BJ (cell line): ENCODE results near the gene EIF3L. TPM values are rescaled to one million over a fixed set of nuclear protein-coding genes. Genes with fewer than 3 reads are reported as not detected.

ENCODE experiments used
- CTCF ChIA-PET: fragments of 350-600 bp; formaldehyde crosslinking; extraction: SDS; loops from one replicate; lab custom pipeline; 2021; ENCODE audit warnings: antibody characterized with exemption, inconsistent platforms; lab: Yijun Ruan, JAX
- POLR2A ChIA-PET: fragments of 300-600 bp; sonication (Branson Sonifier 250); formaldehyde crosslinking; extraction: SDS; loops from one replicate; lab custom pipeline; 2021; ENCODE audit warnings: antibody characterized with exemption; lab: Charles Lee
- DNase-seq: peaks from one replicate; pipeline ENCODE4 v3.0.0-alpha.2; 2011; ENCODE audit warnings: low read depth
- H3K27me3 ChIP-seq: 2 replicates; pipeline ENCODE4 v1.6.0; 2011; ENCODE audit warnings: low read length; ENCODE audit not compliant: control insufficient read depth, insufficient read depth
- H3K36me3 ChIP-seq: 2 replicates; pipeline ENCODE4 v1.5.1; 2011; ENCODE audit warnings: low read length; ENCODE audit not compliant: control insufficient read depth, insufficient read depth
- H3K4me3 ChIP-seq: 2 replicates; pipeline ENCODE4 v1.5.1; 2011; ENCODE audit warnings: low read depth, mild to moderate bottlenecking, control low read depth, low read length
- CTCF ChIP-seq: IDR thresholded peaks from 2 replicates; pipeline ENCODE4 v1.5.1; 2011; ENCODE audit warnings: low read depth, mild to moderate bottlenecking, control low read depth, inconsistent platforms, low read length, moderate library complexity; ENCODE audit not compliant: insufficient read depth
- polyA plus RNA-seq: library from polyadenylated mRNA; depleted of rRNA; stranded (reverse); fragments of >200 nt; gene quantifications from 2 replicates; pipeline ENCODE4 v1.2.3, GENCODE V29; 2011; rRNA removed
- small RNA-seq: library from RNA; depleted of rRNA; stranded (forward); fragments of <200 nt; gene quantifications from one replicate; pipeline ENCODE3, GENCODE V24; 2012; ENCODE audit warnings: low replicate concordance, low read depth; ENCODE audit not compliant: insufficient read length

The EIF3L gene
- polyA plus RNA-seq, 1 experiment, result 705 TPM

- DNase-seq, result peak; percentile 72
- peaks cover 36% of the 10 kb centered on the region for H3K36me3 ChIP-seq
- CTCF ChIA-PET, result interaction anchor here (0.7 to 5.8 kb wide), 17 partner anchors 10 to 116 kb away, joined by 3 to 62 read pairs (median 5); partner anchors contain the start of genes C22orf23, GALR3, MICALL1 and POLR2F
- no peaks in the 10 kb centered on the region for H3K27me3 ChIP-seq
- TF ChIP-seq CTCF, result peak; percentile 100
- no peak overlapping the region for H3K4me3 ChIP-seq
- POLR2A ChIA-PET, result no interaction called here
Measured at GRCh38 chr22:37933711-37934376, 84.6 kb downstream of the EIF3L start.

Small RNA genes within 50 kb of the gene (small RNA-seq; reads per million reads assigned to genes)
- gene MIR659, result 7.0 reads per million, percentile 70 among the genes with 10 or more reads in this experiment

Other genes with a start within 250 kb of the EIF3L start
- 22.5 and 34.6 TPM in 2 replicates for gene GGA1, start 240.6 kb upstream of the EIF3L start, polyA plus RNA-seq
- gene SH3BP1, start 209.8 kb upstream of the EIF3L start, polyA plus RNA-seq, result 4.7 and 5.8 TPM in 2 replicates
- gene PDXP, start 190.7 kb upstream of the EIF3L start, polyA plus RNA-seq, result 16.4 and 24.0 TPM in 2 replicates
- gene LGALS1, start 173.8 kb upstream of the EIF3L start, polyA plus RNA-seq, result 9,083 and 9,143 TPM in 2 replicates
- gene NOL12, start 163.1 kb upstream of the EIF3L start, polyA plus RNA-seq, result 11.0 and 16.5 TPM in 2 replicates
- gene TRIOBP, start 152.4 kb upstream of the EIF3L start, polyA plus RNA-seq, result 52.0 and 73.9 TPM in 2 replicates
- 12.6 and 24.9 TPM in 2 replicates for gene GCAT, start 41.5 kb upstream of the EIF3L start, polyA plus RNA-seq
- gene GALR3, start 26.0 kb upstream of the EIF3L start, polyA plus RNA-seq, result not detected in 2 replicates
- 18.2 and 36.7 TPM in 2 replicates for gene ANKRD54, start 5.1 kb upstream of the EIF3L start, polyA plus RNA-seq
- gene MICALL1, start 56.9 kb downstream of the EIF3L start, polyA plus RNA-seq, result 16.6 and 26.5 TPM in 2 replicates
- gene C22orf23, start 104.2 kb downstream of the EIF3L start, polyA plus RNA-seq, result 0.38 and 0.42 TPM in 2 replicates
- gene POLR2F, start 104.3 kb downstream of the EIF3L start, polyA plus RNA-seq, result 86.2 and 92.1 TPM in 2 replicates
- not detected in 2 replicates for gene SOX10, start 135.1 kb downstream of the EIF3L start, polyA plus RNA-seq
- gene PICK1, start 208.0 kb downstream of the EIF3L start, polyA plus RNA-seq, result 27.9 and 32.4 TPM in 2 replicates
- gene SLC16A8, start 234.8 kb downstream of the EIF3L start, polyA plus RNA-seq, result 0.10 and 0.17 TPM in 2 replicates